Measurements from ENCODE around the gene RRH.
"Not testable (repeated sequence)": the region's sequence is repeated elsewhere in the genome, so short reads cannot be mapped to it uniquely, and the experiment has no call there.

Gene RRH

GRCh38 chr4:109827672-109828071 lies at the start of gene RRH:
Gene RRH, plus strand, starts transcription at chr4:109827972. Its CDS starts 56 bp downstream, at chr4:109828028.
- no peak for TF ChIP-seq CTCF (IDR thresholded peaks at IDR 0.05; ENCODE audit: insufficient read depth, low read depth, low read length, missing control alignments)
- no peak for DNase-seq (ENCODE audit: low read depth)
- no peak within 1 kb of the TSS for H3K4me3 ChIP-seq (ENCODE audit: low read length)

- H3K4me3 ChIP-seq (ENCODE audit: low read length); DNase-seq (ENCODE audit: low read depth): not testable (repeated sequence)
These were observed 45.7 kb upstream of the RRH start for GRCh38 chr4:109782092-109782491.

- DNase-seq (ENCODE audit: low read depth): no peak
- no peak overlapping the region for H3K4me3 ChIP-seq (ENCODE audit: low read length)
- TF ChIP-seq CTCF (IDR thresholded peaks at IDR 0.05; ENCODE audit: insufficient read depth, low read depth, low read length, missing control alignments): no peak
These were observed 40.9 kb upstream of the RRH start for GRCh38 chr4:109786846-109787245.

GRCh38 chr4:109787807-109788206 lies 40.0 kb upstream of the RRH start:
- DNase-seq (ENCODE audit: low read depth): no peak
- TF ChIP-seq CTCF (IDR thresholded peaks at IDR 0.05; ENCODE audit: insufficient read depth, low read depth, low read length, missing control alignments): no peak

GRCh38 chr4:109795059-109795458 lies 32.7 kb upstream of the RRH start:
- no peak for TF ChIP-seq CTCF (IDR thresholded peaks at IDR 0.05; ENCODE audit: insufficient read depth, low read depth, low read length, missing control alignments)
- no peak overlapping the region for H3K4me3 ChIP-seq (ENCODE audit: low read length)
- no peak for DNase-seq (ENCODE audit: low read depth)

More at GRCh38 chr4:109787807-109788206, 40.0 kb upstream of the RRH start:
- no peak overlapping the region for H3K4me3 ChIP-seq (ENCODE audit: low read length)

GRCh38 chr4:109798866-109799265 lies 28.9 kb upstream of the RRH start:
- H3K4me3 ChIP-seq (ENCODE audit: low read length): no peak overlapping the region
- no peak for DNase-seq (ENCODE audit: low read depth)
- TF ChIP-seq CTCF (IDR thresholded peaks at IDR 0.05; ENCODE audit: insufficient read depth, low read depth, low read length, missing control alignments): no peak

GRCh38 chr4:109801099-109801789 lies 26.5 kb upstream of the RRH start:
- H3K4me3 ChIP-seq (ENCODE audit: low read length): no peak overlapping the region
- DNase-seq (ENCODE audit: low read depth): no peak
- no peak for TF ChIP-seq CTCF (IDR thresholded peaks at IDR 0.05; ENCODE audit: insufficient read depth, low read depth, low read length, missing control alignments)

All from epithelial cell of esophagus (primary cell).